Adrenal gland (tissue), 12 donors: ENCODE measurements around the gene EPS8L2. TPM values are rescaled to one million over a fixed set of nuclear protein-coding genes. Genes with fewer than 3 reads are reported as not detected.

Source experiments
- DNase-seq, 7 donors: peaks; one replicate each; pipeline ENCODE4 v3.0.0-alpha.2; 2019 to 2020
- H3K27ac ChIP-seq, 5 donors: fragments of 200-600 bp; sonication (generic) in 4 of 5; 1 replicate in 3 of 5; 2 replicates in 2 of 5; pipeline versions ENCODE4 v1.5.1 to v1.8.0; 2016 to 2020; ENCODE audit warnings: mild to moderate bottlenecking in 1 of 5
- H3K27me3 ChIP-seq: fragments of 200-600 bp; 2 replicates; pipeline ENCODE4 v1.8.0; 2021
- H3K36me3 ChIP-seq, 2 donors: fragments of 200-600 bp; replicated peaks in 1 of 2; 1 replicate in 1 of 2; 2 replicates in 1 of 2; pipeline versions ENCODE4 v1.5.1 to v1.8.0; 2018 to 2022
- H3K4me1 ChIP-seq, 2 donors: fragments of 200-600 bp; replicated peaks in 1 of 2; 1 replicate in 1 of 2; 2 replicates in 1 of 2; pipeline versions ENCODE4 v1.5.1 to v1.8.0; 2018 to 2021
- H3K4me3 ChIP-seq, 4 donors: fragments of 200-600 bp; sonication (generic) in 3 of 4; one replicate each; pipeline ENCODE4 v1.5.1; 2016 to 2018
- H3K9me3 ChIP-seq, 3 donors: fragments of 200-600 bp; sonication (generic) in 1 of 3; replicated peaks in 1 of 3; 1 replicate in 2 of 3; 2 replicates in 1 of 3; pipeline versions ENCODE4 v1.5.1 to v1.8.0; 2016 to 2021
- CTCF ChIP-seq, 6 experiments: fragments of 450-650 bp in 4 of 6; fragments of 200-600 bp in 2 of 6; sonication (generic) in 1 of 6; IDR thresholded peaks; 1 replicate in 5 of 6; 2 replicates in 1 of 6; pipeline versions ENCODE4 v1.5.1 to v1.8.0; 2016 to 2021; ENCODE audit warnings: antibody characterized with exemption in 6 of 6, mild to moderate bottlenecking in 2 of 6, moderate library complexity in 1 of 6
- POLR2A ChIP-seq, 2 donors: fragments of 450-650 bp; IDR thresholded peaks; one replicate each; pipeline ENCODE4 v1.6.1; 2017; ENCODE audit warnings: antibody characterized with exemption in 2 of 2, mild to moderate bottlenecking in 2 of 2, moderate library complexity in 1 of 2
- WGBS, 4 donors: extraction: QIAGEN DNeasy Blood & Tissue Kit in 2 of 4; methylation state at CpG; one replicate each; pipeline versions ENCODE4 v1.1.5 to v1.1.7; 2013 to 2017; 5-methylcytosine and 5-hydroxymethylcytosine counted together
- intact Hi-C, 2 donors: fragments of 100-400 bp; cut with DNase I; formaldehyde crosslinking; loops; one replicate each; pipeline versions ENCODE4 v1.14.1 to v1.15.0; 2022 to 2023
- polyA plus RNA-seq, 3 donors: library from polyadenylated mRNA; stranded (reverse); fragments of 200-250 nt in 2 of 3; fragments of 350-450 nt in 1 of 3; fragmentation: Illumina TruSeq in 1 of 3; extraction: RNeasy Lipid Tissue Mini Kit (QIAGEN cat#74804) in 1 of 3; gene quantifications; one replicate each; pipeline ENCODE4 v1.2.3, GENCODE V29; 2013 to 2014
- total RNA-seq, 9 donors: library from RNA; depleted of rRNA in 4 of 9; stranded (reverse); fragments of >200 nt in 4 of 9; fragments of 120-200 nt in 1 of 9; fragmentation: NEBNext Ultra II Directional in 1 of 9; extraction: Animal tissue kit (Norgen Biotek cat#: 25700) in 1 of 9; gene quantifications; one replicate each; pipeline versions ENCODE4 v1.1.0 to v1.2.4, GENCODE V29; 2013 to 2023
- donor health status: healthy with polysubstance abuse.
- donor health status: Bipolar disorder and iron deficiency.
- donor health status: DM: yes; HTN: yes; CAD: no.
- donor health status: DM: no; HTN: no; CAD: no.
- donor health status: DM: no; HTN: no; CAD: no.
- donor health status: DM: yes; HTN: yes; CAD: no.

Gene EPS8L2
- total and polyA plus RNA-seq, 12 donors: 2.7 to 57.7 (median 33.0) TPM

GRCh38 chr11:764322-765024 is 58.4 kb downstream of the EPS8L2 start:
- Histone ChIP-seq H3K27ac (no peak overlapping the region), H3K4me1 (no peaks in the 10 kb centered on the region), H3K27me3 (no peaks in the 10 kb centered on the region), H3K9me3 (no peaks in the 10 kb centered on the region), H3K36me3 (peaks cover 0 to 72% of the 10 kb centered on the region in 2 donors), H3K4me3 (no peak overlapping the region)
- intact Hi-C loops: no loop called here
- DNase-seq: no peak
- WGBS, 4 donors: 85 to 88% (median 86%) methylated on average over 17 to 18 of the region's 18 CpGs
- TF ChIP-seq CTCF (IDR thresholded peaks at IDR 0.05) (no peak), POLR2A (IDR thresholded peaks at IDR 0.05) (no peak)

GRCh38 chr11:765025-765801 is 59.2 kb downstream of the EPS8L2 start:
- Histone ChIP-seq H3K4me3 (no peak overlapping the region), H3K27ac (peak overlapping the region in 1 of 5 donors; percentile 20), H3K4me1 (no peaks in the 10 kb centered on the region), H3K9me3 (no peaks in the 10 kb centered on the region), H3K36me3 (peaks cover 0 to 70% of the 10 kb centered on the region in 2 donors), H3K27me3 (no peaks in the 10 kb centered on the region)
- TF ChIP-seq POLR2A (IDR thresholded peaks at IDR 0.05) (no peak), CTCF (IDR thresholded peaks at IDR 0.05) (peak; percentile 17 to 75 (median 58))
- WGBS, 4 donors: 60 to 69% (median 64%) methylated on average over 16 to 19 of the region's 19 CpGs
- intact Hi-C loops: no loop called here
- DNase-seq: peak; percentile 53 to 80 (median 75)

GRCh38 chr11:765802-766091 is 59.7 kb downstream of the EPS8L2 start:
- intact Hi-C loops: no loop called here
- peak in 2 of 7 donors; percentile 23 to 25 for DNase-seq
- WGBS, 4 donors: 73 to 96% (median 91%) methylated on average over 2 to 8 of the region's 8 CpGs
- H3K36me3 ChIP-seq: peaks cover 0 to 70% of the 10 kb centered on the region in 2 donors
- H3K27ac ChIP-seq: no peak overlapping the region
- no peak for TF ChIP-seq POLR2A (IDR thresholded peaks at IDR 0.05)
- TF ChIP-seq CTCF (IDR thresholded peaks at IDR 0.05): no peak
- H3K4me1 ChIP-seq: no peaks in the 10 kb centered on the region
- no peaks in the 10 kb centered on the region for H3K27me3 ChIP-seq
- no peaks in the 10 kb centered on the region for H3K9me3 ChIP-seq
- no peak overlapping the region for H3K4me3 ChIP-seq

GRCh38 chr11:766106-766935 is 60.3 kb downstream of the EPS8L2 start:
- H3K27me3 ChIP-seq: no peaks in the 10 kb centered on the region
- no peak overlapping the region for H3K4me3 ChIP-seq
- 54 to 71% (median 65%) methylated on average over 7 to 11 of the region's 11 CpGs for WGBS, 4 donors
- H3K27ac ChIP-seq: no peak overlapping the region
- H3K9me3 ChIP-seq: no peaks in the 10 kb centered on the region
- H3K36me3 ChIP-seq: peaks cover 0 to 69% of the 10 kb centered on the region in 2 donors
- no peaks in the 10 kb centered on the region for H3K4me1 ChIP-seq
- no peak for TF ChIP-seq POLR2A (IDR thresholded peaks at IDR 0.05)
- TF ChIP-seq CTCF (IDR thresholded peaks at IDR 0.05): no peak
- intact Hi-C loops: no loop called here
- DNase-seq: no peak
